ENCODE data around the gene ATP1A1. TPM values are rescaled to one million over a fixed set of nuclear protein-coding genes. Genes with fewer than 3 reads are reported as not detected.

ATP1A1 gene
- total RNA-seq, 1 experiment from 2014 or later, result 286 TPM

DNA sequence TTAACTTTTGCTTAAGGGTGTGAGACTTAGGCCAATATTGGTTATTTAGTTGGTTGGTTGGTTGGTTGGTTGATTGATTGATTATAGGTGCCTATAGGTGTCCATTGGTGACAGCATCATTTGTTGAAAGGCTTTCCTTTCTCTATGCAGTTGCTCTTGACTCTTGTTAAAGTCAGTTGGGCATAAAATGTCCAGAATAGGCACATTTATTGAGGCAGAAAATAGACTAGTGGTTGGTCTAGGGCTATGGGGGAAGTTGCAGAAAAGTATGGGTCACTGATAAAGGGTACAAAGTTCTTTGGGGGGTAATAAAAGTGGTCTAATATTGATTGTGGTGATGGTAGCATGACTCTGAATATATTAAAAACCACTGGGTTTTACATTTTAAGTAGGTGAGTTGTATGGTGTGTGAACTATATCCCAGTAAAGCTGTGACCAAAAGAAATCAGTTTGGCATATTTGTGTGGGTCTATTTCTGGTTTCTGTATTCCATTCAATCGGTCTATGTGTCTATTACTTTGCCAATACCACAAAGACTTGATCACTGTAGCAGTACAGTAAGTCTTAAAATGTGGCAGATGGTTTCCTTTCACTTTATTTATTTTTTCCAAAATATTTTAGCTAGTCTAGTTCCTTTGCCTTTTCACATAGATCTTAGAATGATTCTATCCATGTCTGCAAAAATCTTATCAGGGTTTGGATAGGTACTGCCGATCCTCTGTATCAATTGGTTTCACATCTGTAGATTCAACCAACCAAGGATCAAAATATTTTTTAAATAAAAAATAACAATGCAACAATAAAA, 63.0 kb downstream of the ATP1A1 start:
- Mint-ChIP-seq H3K27me3 (ENCODE audit: low read depth) (no peaks in the 10 kb centered on the region), H3K4me1 (no peaks in the 10 kb centered on the region), H3K27ac (no peak overlapping the region), H3K4me3 (no peak overlapping the region), H3K36me3 (no peaks in the 10 kb centered on the region), H3K9me3 (no peaks in the 10 kb centered on the region)
- CTCF ChIA-PET, result interaction anchor here (1.2 kb wide), 1 partner anchor 297 kb away, joined by 4 read pairs; no protein-coding TSS in a partner anchor
- no peak for TF ChIP-seq ZNF138 (CRISPR knock-in tag; conservative IDR thresholded peaks at IDR 0.05)
- TF ChIP-seq, protein P1, sequence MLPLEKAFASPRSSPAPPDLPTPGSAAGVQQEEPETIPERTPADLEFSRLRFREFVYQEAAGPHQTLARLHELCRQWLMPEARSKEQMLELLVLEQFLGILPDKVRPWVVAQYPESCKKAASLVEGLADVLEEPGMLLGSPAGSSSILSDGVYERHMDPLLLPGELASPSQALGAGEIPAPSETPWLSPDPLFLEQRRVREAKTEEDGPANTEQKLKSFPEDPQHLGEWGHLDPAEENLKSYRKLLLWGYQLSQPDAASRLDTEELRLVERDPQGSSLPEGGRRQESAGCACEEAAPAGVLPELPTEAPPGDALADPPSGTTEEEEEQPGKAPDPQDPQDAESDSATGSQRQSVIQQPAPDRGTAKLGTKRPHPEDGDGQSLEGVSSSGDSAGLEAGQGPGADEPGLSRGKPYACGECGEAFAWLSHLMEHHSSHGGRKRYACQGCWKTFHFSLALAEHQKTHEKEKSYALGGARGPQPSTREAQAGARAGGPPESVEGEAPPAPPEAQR (CRISPR knock-in tag; IDR thresholded peaks at IDR 0.05), result no peak
- no peak for TF ChIP-seq TCF7 (CRISPR knock-in tag; IDR thresholded peaks at IDR 0.05; ENCODE audit: low read depth)
- TF ChIP-seq, protein P2, sequence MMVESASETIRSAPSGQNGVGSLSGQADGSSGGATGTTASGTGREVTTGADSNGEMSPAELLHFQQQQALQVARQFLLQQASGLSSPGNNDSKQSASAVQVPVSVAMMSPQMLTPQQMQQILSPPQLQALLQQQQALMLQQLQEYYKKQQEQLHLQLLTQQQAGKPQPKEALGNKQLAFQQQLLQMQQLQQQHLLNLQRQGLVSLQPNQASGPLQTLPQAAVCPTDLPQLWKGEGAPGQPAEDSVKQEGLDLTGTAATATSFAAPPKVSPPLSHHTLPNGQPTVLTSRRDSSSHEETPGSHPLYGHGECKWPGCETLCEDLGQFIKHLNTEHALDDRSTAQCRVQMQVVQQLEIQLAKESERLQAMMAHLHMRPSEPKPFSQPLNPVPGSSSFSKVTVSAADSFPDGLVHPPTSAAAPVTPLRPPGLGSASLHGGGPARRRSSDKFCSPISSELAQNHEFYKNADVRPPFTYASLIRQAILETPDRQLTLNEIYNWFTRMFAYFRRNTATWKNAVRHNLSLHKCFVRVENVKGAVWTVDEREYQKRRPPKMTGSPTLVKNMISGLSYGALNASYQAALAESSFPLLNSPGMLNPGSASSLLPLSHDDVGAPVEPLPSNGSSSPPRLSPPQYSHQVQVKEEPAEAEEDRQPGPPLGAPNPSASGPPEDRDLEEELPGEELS (CRISPR knock-in tag; IDR thresholded peaks at IDR 0.05), result no peak
- TF ChIP-seq, protein P3, sequence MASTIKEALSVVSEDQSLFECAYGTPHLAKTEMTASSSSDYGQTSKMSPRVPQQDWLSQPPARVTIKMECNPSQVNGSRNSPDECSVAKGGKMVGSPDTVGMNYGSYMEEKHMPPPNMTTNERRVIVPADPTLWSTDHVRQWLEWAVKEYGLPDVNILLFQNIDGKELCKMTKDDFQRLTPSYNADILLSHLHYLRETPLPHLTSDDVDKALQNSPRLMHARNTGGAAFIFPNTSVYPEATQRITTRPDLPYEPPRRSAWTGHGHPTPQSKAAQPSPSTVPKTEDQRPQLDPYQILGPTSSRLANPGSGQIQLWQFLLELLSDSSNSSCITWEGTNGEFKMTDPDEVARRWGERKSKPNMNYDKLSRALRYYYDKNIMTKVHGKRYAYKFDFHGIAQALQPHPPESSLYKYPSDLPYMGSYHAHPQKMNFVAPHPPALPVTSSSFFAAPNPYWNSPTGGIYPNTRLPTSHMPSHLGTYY (CRISPR knock-in tag; IDR thresholded peaks at IDR 0.05), result no peak
- TF ChIP-seq, protein P4, sequence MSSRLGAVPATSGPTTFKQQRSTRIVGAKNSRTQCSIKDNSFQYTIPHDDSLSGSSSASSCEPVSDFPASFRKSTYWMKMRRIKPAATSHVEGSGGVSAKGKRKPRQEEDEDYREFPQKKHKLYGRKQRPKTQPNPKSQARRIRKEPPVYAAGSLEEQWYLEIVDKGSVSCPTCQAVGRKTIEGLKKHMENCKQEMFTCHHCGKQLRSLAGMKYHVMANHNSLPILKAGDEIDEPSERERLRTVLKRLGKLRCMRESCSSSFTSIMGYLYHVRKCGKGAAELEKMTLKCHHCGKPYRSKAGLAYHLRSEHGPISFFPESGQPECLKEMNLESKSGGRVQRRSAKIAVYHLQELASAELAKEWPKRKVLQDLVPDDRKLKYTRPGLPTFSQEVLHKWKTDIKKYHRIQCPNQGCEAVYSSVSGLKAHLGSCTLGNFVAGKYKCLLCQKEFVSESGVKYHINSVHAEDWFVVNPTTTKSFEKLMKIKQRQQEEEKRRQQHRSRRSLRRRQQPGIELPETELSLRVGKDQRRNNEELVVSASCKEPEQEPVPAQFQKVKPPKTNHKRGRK (CRISPR knock-in tag; IDR thresholded peaks at IDR 0.05; ENCODE audit: borderline replicate concordance), result no peak
- TF ChIP-seq ELF4 (CRISPR knock-in tag; IDR thresholded peaks at IDR 0.05; ENCODE audit: low read depth), result no peak
- TF ChIP-seq, protein P5, sequence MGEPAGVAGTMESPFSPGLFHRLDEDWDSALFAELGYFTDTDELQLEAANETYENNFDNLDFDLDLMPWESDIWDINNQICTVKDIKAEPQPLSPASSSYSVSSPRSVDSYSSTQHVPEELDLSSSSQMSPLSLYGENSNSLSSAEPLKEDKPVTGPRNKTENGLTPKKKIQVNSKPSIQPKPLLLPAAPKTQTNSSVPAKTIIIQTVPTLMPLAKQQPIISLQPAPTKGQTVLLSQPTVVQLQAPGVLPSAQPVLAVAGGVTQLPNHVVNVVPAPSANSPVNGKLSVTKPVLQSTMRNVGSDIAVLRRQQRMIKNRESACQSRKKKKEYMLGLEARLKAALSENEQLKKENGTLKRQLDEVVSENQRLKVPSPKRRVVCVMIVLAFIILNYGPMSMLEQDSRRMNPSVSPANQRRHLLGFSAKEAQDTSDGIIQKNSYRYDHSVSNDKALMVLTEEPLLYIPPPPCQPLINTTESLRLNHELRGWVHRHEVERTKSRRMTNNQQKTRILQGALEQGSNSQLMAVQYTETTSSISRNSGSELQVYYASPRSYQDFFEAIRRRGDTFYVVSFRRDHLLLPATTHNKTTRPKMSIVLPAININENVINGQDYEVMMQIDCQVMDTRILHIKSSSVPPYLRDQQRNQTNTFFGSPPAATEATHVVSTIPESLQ (CRISPR knock-in tag; IDR thresholded peaks at IDR 0.05), result no peak
- TF ChIP-seq, protein P6, sequence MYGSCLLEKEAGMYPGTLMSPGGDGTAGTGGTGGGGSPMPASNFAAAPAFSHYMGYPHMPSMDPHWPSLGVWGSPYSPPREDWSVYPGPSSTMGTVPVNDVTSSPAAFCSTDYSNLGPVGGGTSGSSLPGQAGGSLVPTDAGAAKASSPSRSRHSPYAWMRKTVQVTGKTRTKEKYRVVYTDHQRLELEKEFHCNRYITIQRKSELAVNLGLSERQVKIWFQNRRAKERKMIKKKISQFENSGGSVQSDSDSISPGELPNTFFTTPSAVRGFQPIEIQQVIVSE (CRISPR knock-in tag; IDR thresholded peaks at IDR 0.05; ENCODE audit: borderline replicate concordance), result no peak
- TF ChIP-seq, protein P7, sequence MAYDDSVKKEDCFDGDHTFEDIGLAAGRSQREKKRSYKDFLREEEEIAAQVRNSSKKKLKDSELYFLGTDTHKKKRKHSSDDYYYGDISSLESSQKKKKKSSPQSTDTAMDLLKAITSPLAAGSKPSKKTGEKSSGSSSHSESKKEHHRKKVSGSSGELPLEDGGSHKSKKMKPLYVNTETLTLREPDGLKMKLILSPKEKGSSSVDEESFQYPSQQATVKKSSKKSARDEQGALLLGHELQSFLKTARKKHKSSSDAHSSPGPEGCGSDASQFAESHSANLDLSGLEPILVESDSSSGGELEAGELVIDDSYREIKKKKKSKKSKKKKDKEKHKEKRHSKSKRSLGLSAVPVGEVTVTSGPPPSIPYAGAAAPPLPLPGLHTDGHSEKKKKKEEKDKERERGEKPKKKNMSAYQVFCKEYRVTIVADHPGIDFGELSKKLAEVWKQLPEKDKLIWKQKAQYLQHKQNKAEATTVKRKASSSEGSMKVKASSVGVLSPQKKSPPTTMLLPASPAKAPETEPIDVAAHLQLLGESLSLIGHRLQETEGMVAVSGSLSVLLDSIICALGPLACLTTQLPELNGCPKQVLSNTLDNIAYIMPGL (CRISPR knock-in tag; IDR thresholded peaks at IDR 0.05), result no peak
- TF ChIP-seq, protein P8, sequence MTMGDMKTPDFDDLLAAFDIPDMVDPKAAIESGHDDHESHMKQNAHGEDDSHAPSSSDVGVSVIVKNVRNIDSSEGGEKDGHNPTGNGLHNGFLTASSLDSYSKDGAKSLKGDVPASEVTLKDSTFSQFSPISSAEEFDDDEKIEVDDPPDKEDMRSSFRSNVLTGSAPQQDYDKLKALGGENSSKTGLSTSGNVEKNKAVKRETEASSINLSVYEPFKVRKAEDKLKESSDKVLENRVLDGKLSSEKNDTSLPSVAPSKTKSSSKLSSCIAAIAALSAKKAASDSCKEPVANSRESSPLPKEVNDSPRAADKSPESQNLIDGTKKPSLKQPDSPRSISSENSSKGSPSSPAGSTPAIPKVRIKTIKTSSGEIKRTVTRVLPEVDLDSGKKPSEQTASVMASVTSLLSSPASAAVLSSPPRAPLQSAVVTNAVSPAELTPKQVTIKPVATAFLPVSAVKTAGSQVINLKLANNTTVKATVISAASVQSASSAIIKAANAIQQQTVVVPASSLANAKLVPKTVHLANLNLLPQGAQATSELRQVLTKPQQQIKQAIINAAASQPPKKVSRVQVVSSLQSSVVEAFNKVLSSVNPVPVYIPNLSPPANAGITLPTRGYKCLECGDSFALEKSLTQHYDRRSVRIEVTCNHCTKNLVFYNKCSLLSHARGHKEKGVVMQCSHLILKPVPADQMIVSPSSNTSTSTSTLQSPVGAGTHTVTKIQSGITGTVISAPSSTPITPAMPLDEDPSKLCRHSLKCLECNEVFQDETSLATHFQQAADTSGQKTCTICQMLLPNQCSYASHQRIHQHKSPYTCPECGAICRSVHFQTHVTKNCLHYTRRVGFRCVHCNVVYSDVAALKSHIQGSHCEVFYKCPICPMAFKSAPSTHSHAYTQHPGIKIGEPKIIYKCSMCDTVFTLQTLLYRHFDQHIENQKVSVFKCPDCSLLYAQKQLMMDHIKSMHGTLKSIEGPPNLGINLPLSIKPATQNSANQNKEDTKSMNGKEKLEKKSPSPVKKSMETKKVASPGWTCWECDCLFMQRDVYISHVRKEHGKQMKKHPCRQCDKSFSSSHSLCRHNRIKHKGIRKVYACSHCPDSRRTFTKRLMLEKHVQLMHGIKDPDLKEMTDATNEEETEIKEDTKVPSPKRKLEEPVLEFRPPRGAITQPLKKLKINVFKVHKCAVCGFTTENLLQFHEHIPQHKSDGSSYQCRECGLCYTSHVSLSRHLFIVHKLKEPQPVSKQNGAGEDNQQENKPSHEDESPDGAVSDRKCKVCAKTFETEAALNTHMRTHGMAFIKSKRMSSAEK (CRISPR knock-in tag; IDR thresholded peaks at IDR 0.05; ENCODE audit: borderline replicate concordance), result no peak
- no peak for TF ChIP-seq GTF2I (CRISPR knock-in tag; conservative IDR thresholded peaks at IDR 0.05)
- TF ChIP-seq, protein P9, sequence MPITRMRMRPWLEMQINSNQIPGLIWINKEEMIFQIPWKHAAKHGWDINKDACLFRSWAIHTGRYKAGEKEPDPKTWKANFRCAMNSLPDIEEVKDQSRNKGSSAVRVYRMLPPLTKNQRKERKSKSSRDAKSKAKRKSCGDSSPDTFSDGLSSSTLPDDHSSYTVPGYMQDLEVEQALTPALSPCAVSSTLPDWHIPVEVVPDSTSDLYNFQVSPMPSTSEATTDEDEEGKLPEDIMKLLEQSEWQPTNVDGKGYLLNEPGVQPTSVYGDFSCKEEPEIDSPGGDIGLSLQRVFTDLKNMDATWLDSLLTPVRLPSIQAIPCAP (CRISPR knock-in tag; IDR thresholded peaks at IDR 0.05), result no peak
- TF ChIP-seq GRHL2 (CRISPR knock-in tag; IDR thresholded peaks at IDR 0.05; ENCODE audit: insufficient replicate concordance, severe bottlenecking), result no peak
- no peak for TF ChIP-seq TEAD4 (CRISPR knock-in tag; IDR thresholded peaks at IDR 0.05)
- TF ChIP-seq, protein P10, sequence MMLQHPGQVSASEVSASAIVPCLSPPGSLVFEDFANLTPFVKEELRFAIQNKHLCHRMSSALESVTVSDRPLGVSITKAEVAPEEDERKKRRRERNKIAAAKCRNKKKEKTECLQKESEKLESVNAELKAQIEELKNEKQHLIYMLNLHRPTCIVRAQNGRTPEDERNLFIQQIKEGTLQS (CRISPR knock-in tag; conservative IDR thresholded peaks at IDR 0.05), result no peak
- no peak for TF ChIP-seq PRRX2 (CRISPR knock-in tag; IDR thresholded peaks at IDR 0.05)
- TF ChIP-seq TP53 (CRISPR knock-in tag; IDR thresholded peaks at IDR 0.05), result no peak
- no peak for TF ChIP-seq ZNF232 (CRISPR knock-in tag; IDR thresholded peaks at IDR 0.05)
- no peak for ATAC-seq
- POLR2A ChIA-PET, result no interaction called here
- no peak for DNase-seq (ENCODE audit: low spot score)
